ENCODE measurements around the gene MYBPH. TPM values are rescaled to one million over a fixed set of nuclear protein-coding genes. Genes with fewer than 3 reads are reported as not detected.

MYBPH gene
- total RNA-seq, 1 donor from 2014 or later: not detected

GRCh38 chr1:203166192-203166940 is 9.3 kb downstream of the MYBPH start:
- DNase-seq (ENCODE audit: low spot score): no peak
- Mint-ChIP-seq H3K4me3 (ENCODE audit: unreplicated experiment) (no peak overlapping the region), H3K9me3 (ENCODE audit: unreplicated experiment) (no peaks in the 10 kb centered on the region), H3K4me1 (ENCODE audit: unreplicated experiment) (peaks cover 2% of the 10 kb centered on the region), H3K27me3 (ENCODE audit: unreplicated experiment) (peaks cover 20% of the 10 kb centered on the region), H3K36me3 (ENCODE audit: low read depth, unreplicated experiment) (peaks cover 33% of the 10 kb centered on the region), H3K27ac (ENCODE audit: unreplicated experiment) (no peak overlapping the region)
- TF ChIP-seq CTCF (IDR thresholded peaks at IDR 0.05; ENCODE audit: unreplicated experiment): no peak

GRCh38 chr1:203165800-203166161 is 9.8 kb downstream of the MYBPH start:
- TF ChIP-seq CTCF (IDR thresholded peaks at IDR 0.05; ENCODE audit: unreplicated experiment): no peak
- H3K27me3 Mint-ChIP-seq (ENCODE audit: unreplicated experiment): peaks cover 20% of the 10 kb centered on the region
- DNase-seq (ENCODE audit: low spot score): no peak
- H3K4me1 Mint-ChIP-seq (ENCODE audit: unreplicated experiment): peaks cover 2% of the 10 kb centered on the region
- H3K27ac Mint-ChIP-seq (ENCODE audit: unreplicated experiment): no peak overlapping the region
- H3K9me3 Mint-ChIP-seq (ENCODE audit: unreplicated experiment): no peaks in the 10 kb centered on the region
- H3K36me3 Mint-ChIP-seq (ENCODE audit: low read depth, unreplicated experiment): peaks cover 36% of the 10 kb centered on the region
- no peak overlapping the region for H3K4me3 Mint-ChIP-seq (ENCODE audit: unreplicated experiment)

GRCh38 chr1:203165101-203165799 is 10.4 kb downstream of the MYBPH start:
- Mint-ChIP-seq H3K36me3 (ENCODE audit: low read depth, unreplicated experiment) (peaks cover 36% of the 10 kb centered on the region), H3K27ac (ENCODE audit: unreplicated experiment) (no peak overlapping the region), H3K27me3 (ENCODE audit: unreplicated experiment) (peaks cover 20% of the 10 kb centered on the region), H3K4me3 (ENCODE audit: unreplicated experiment) (no peak overlapping the region), H3K4me1 (ENCODE audit: unreplicated experiment) (peaks cover 2% of the 10 kb centered on the region), H3K9me3 (ENCODE audit: unreplicated experiment) (no peaks in the 10 kb centered on the region)
- no peak for DNase-seq (ENCODE audit: low spot score)
- no peak for TF ChIP-seq CTCF (IDR thresholded peaks at IDR 0.05; ENCODE audit: unreplicated experiment)

- Mint-ChIP-seq H3K27me3 (ENCODE audit: unreplicated experiment) (peaks cover 14% of the 10 kb centered on the region), H3K9me3 (ENCODE audit: unreplicated experiment) (no peaks in the 10 kb centered on the region), H3K27ac (ENCODE audit: unreplicated experiment) (peak overlapping the region; percentile 79)
Observed at GRCh38 chr1:203163891-203164635, 11.6 kb downstream of the MYBPH start.

More at GRCh38 chr1:203163891-203164635, 11.6 kb downstream of the MYBPH start:
- TF ChIP-seq CTCF (IDR thresholded peaks at IDR 0.05; ENCODE audit: unreplicated experiment): no peak
- DNase-seq (ENCODE audit: low spot score): no peak
- H3K36me3 Mint-ChIP-seq (ENCODE audit: low read depth, unreplicated experiment): peaks cover 38% of the 10 kb centered on the region
- H3K4me3 Mint-ChIP-seq (ENCODE audit: unreplicated experiment): peak overlapping the region; percentile 49
- H3K4me1 Mint-ChIP-seq (ENCODE audit: unreplicated experiment): peaks cover 2% of the 10 kb centered on the region
